T-helper 22 cell (primary cell): ENCODE measurements around the gene HVCN1.
"Not testable (repeated sequence)": the region's sequence is repeated elsewhere in the genome, so short reads cannot be mapped to it uniquely, and the experiment has no call there.

ENCODE experiments used
- DNase-seq: peaks from one replicate; pipeline ENCODE4 v3.0.0-alpha.2; 2020; ENCODE audit warnings: low read depth

The HVCN1 gene

DNA sequence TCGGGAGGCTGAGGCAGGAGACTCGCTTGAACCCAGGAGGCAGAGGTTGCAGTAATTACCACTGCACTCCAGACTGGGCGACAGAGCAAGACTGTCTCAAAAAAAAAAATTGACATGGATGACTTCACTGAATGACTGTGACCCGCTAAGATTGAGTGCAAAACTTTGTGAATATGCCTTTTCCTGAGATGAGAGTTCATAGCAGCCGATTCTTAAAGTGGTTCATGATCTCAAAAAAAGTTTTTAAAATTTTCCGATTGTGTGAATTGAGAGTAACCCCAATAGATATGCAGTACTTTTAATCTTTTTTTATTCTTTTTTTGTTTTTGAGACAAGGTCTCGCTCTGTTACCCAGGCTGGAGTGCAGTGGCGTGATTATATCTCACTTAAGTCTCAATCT is 73.7 kb downstream of the HVCN1 start:
- no peak for DNase-seq

DNA sequence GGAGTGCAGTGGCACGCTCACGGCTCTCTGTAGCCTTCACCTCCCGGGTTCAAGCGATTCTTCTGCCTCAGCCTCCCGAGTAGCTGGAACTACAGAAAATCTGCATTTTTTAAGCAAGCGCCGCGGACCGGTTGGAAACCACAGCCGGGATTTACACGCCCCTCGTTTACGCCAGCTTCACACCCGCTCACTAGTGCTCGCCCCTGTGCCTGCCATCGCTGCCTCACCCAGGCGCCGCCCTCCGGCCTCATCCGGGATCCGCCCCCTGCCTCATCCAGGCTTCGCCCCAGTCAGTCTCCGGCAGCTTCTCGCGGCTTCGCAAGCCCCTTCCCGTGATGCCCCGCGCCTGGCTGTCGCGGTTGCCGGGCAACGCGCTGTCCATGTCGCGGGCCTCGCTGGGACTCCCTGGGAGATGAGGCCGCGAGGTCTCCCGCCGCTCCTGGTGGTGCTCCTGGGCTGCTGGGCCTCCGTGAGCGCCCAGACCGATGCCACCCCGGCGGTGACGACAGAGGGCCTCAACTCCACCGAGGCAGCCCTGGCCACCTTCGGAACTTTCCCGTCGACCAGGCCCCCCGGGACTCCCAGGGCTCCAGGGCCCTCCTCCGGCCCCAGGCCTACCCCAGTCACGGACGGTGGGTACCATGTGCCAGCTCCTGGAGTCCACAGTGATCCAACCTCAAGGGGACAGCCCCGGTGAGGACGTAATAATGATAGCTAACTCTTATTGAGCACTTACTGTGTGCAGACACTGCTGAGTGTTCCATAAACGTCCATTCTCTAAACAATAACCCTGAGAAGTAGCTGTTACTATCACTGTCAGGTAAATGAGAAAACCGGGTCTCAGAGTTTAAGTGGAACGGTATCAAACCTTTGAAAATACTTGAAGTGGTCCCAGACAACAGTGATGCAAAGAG is 74.9 kb downstream of the HVCN1 start, which contains the start of gene TCTN1:
TSS of gene TCTN1 (plus strand) at position 359 of the 914 bp plus-strand sequence. CDS start at position 413, 54 bp downstream.
- DNase-seq, result peak; percentile 92

GRCh38 chr12:110613071-110613770 is 75.7 kb downstream of the HVCN1 start:
- no peak for DNase-seq

DNA sequence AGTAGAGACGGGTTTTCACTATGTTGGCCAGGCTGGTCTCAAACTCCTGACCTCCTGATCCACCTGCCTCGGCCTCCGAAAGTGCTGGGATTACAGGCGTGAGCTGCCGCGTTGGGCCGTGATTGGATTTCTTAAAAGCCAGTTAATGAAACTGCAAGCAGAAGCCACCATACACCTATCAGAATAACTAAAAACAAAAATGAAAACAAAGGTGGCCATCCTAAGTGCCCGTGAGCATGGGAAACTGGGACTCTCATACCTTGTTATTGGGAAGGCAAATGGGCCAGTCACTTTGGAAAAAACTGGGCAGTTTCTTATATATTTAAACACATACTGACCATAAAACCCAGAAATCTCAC is 82.7 kb downstream of the HVCN1 start:
- no peak for DNase-seq

DNA sequence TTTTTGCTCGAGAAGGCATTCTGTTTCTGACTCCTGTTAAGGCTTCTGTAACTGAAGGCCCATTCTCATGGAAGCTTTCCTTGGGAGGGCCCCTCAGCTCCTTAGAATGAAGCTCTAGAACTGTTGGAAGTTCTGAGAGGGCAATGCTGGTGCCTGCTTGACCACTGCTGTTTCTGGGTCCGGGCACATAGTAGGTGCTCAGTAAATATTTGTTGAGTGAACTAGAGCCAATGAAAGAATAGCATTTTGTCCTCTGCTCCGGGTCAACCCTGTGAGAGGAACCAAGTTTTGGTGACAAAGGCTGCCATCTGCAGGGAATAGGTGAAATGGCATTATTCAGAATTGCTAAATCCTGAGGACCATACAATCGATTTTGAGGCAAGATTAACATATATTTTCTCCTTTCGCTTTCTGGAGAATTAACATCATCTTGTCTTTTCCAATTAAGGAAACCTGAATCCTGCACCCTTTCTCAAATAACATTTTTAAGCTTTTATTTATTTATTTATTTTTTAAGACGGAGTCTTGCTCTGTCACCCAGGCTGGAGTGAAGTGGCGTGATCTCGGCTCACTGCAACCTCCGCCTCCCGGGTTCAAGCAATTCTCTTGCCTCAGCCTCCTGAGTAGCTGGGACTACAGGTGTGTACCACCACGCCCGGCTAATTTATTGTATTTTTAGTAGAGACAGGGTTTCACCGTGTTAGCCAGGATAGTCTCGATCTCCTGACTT is 86.7 kb downstream of the HVCN1 start:
- DNase-seq, result not testable (repeated sequence)

- DNase-seq, result no peak
Observed at GRCh38 chr12:110600254-110600653, 88.7 kb downstream of the HVCN1 start.

DNA sequence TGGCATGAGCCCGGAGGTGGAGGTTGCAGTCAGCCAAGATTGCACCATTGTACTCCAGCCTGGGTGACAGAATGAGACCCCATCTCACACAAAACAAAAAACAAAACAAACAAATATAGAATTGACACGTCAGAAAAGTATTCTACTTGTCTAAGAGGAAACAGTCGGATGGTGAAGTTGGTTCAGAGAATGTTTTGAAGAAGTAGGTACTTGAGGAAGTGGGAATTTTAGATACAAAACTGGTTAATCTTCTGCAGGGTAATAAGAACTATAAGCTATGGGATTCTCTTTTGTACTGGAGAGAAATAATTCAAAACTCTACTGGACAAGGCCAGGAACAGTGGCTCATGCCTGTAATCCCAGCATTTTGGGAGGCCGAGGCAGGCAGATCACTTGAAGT is 89.6 kb downstream of the HVCN1 start:
- no peak for DNase-seq
